BLaER1 treated with 17β-estradiol and CSF1 and Interleukin-3, amounts not matched to agents 10 nM and 100 nM (cell line): ENCODE results near the gene RTP1.

ENCODE experiments used
- H3K27ac ChIP-seq, 11 experiments: shearing (Covaris generic); formaldehyde crosslinking; 2 replicates each; pipeline ENCODE4 v1.8.1; 2022
- H3K27me3 ChIP-seq, 11 experiments: shearing (Covaris generic); formaldehyde crosslinking; 2 replicates each; pipeline ENCODE4 v1.8.1; 2022
- H3K36me3 ChIP-seq, 11 experiments: shearing (Covaris generic); formaldehyde crosslinking; 2 replicates each; pipeline ENCODE4 v1.8.1; 2022
- H3K4me1 ChIP-seq, 10 experiments: shearing (Covaris generic); formaldehyde crosslinking; 2 replicates each; pipeline ENCODE4 v1.8.1; 2022
- H3K4me2 ChIP-seq, 11 experiments: shearing (Covaris generic); formaldehyde crosslinking; 2 replicates each; pipeline ENCODE4 v1.8.1; 2022
- H3K4me3 ChIP-seq, 10 experiments: shearing (Covaris generic); formaldehyde crosslinking; 2 replicates each; pipeline ENCODE4 v1.8.1; 2022
- H3K9ac ChIP-seq, 11 experiments: shearing (Covaris generic); formaldehyde crosslinking; 2 replicates each; pipeline ENCODE4 v1.8.1; 2022
- H3K9me3 ChIP-seq, 11 experiments: shearing (Covaris generic); formaldehyde crosslinking; replicated peaks in 1 of 11; 2 replicates each; pipeline ENCODE4 v1.8.1; 2022
- H4K20me1 ChIP-seq, 11 experiments: shearing (Covaris generic); formaldehyde crosslinking; 2 replicates each; pipeline ENCODE4 v1.8.1; 2022
- Cebpa-rat ChIP-seq, 11 experiments: shearing (Covaris generic); IDR thresholded peaks; 2 replicates each; pipeline ENCODE4 v1.8.1; 2022

RTP1 gene

DNA sequence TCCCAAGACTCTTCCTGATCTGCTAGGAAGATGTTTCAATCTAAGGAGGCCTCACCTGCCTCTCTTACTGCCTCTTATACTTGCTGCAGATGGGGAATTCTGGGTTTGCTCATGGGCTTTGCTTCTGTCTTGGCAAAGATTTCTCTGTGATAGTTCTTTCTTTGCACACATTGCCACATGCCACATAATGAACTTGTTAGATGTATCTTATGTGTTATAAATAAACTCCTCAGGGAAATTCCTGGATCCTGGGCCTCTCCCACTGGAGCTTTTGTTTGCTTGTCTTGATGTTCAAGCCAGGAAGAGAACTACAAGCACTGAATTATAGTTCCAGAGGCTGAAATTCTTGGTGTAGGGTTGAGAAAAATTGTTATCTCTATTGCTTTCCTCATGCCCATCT lies 12.2 kb downstream of the RTP1 start:
- no peak overlapping the region for H3K4me3 ChIP-seq
- H3K9ac ChIP-seq = no peak overlapping the region
- H3K36me3 ChIP-seq = no peaks in the 10 kb centered on the region; a peak in 1 of 22 replicates
- peaks cover 9 to 24% (median 18%) of the 10 kb centered on the region in 11 experiments; a peak in 21 of 22 replicates for H3K9me3 ChIP-seq
- TF ChIP-seq Cebpa-rat (IDR thresholded peaks at IDR 0.05) = no peak
- no peaks in the 10 kb centered on the region for H3K4me1 ChIP-seq
- no peak overlapping the region for H3K4me2 ChIP-seq
- no peak overlapping the region for H3K27ac ChIP-seq
- H4K20me1 ChIP-seq = no peaks in the 10 kb centered on the region
- no peaks in the 10 kb centered on the region for H3K27me3 ChIP-seq

DNA sequence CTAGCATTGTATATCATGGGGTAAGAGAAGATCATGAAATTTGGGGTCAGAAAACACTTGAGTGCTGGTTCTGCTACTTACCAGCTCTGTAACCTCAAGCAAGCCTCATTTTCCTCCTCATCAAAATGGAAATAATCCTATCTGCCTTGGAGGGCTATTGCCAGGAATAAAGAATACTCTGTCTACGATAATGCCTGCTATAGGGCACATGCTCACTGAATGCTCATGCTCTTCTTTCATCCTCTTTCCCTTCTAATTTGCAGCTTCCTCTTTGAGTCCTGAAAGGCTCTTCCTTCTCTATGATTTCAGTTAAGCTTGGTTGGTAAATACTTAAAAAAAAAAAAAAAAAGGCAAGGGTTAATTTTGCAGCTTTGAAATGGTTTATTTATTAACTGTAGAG lies 12.8 kb downstream of the RTP1 start:
- Histone ChIP-seq H3K4me3 (no peak overlapping the region), H3K9me3 (peaks cover 9 to 24% (median 18%) of the 10 kb centered on the region in 11 experiments; a peak in 21 of 22 replicates), H3K27me3 (no peaks in the 10 kb centered on the region), H4K20me1 (no peaks in the 10 kb centered on the region), H3K4me2 (no peak overlapping the region), H3K9ac (no peak overlapping the region), H3K27ac (no peak overlapping the region), H3K4me1 (no peaks in the 10 kb centered on the region), H3K36me3 (no peaks in the 10 kb centered on the region; a peak in 1 of 22 replicates)
- TF ChIP-seq Cebpa-rat (IDR thresholded peaks at IDR 0.05) = no peak

DNA sequence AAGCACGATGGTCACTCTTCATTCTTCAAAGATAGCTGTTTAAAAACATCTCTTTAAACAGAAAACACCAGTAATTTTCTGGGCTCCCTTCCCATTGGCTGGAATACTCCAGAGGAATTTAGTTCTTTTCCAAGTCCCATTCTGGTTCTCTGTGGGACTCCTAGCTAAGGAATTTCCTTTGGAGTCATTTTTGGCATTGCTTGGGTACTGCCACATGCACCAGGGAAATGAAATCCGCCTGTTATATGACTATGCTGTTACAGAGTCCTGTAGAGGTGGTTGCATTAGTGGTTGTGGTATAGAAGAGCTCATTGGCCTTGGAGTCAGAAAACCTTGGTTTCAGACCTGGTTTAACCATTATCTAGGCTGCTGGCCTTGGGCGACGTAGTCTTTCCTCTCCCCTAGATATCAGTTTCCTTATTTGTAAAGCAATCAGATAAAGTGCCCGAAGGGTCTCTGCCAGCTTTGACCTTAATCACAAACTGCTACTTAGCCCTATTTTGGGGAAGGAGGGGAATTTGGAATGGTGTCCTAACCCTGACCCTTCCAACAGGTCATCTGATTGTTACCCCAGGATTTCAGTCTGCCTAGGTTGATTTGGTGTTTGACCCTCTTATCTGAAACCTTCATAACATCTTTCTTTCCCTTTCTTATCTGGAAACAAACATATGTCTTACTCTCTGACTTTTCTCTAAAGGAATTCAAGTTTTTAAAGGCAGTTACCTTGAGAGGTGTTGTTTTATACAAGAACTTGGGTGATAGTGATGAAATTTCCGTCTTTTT lies 13.4 kb downstream of the RTP1 start:
- peaks cover 9 to 24% (median 18%) of the 10 kb centered on the region in 11 experiments; a peak in 21 of 22 replicates for H3K9me3 ChIP-seq
- no peak overlapping the region for H3K27ac ChIP-seq
- no peak overlapping the region for H3K4me2 ChIP-seq
- H3K4me3 ChIP-seq = no peak overlapping the region
- no peaks in the 10 kb centered on the region for H3K27me3 ChIP-seq
- H4K20me1 ChIP-seq = no peaks in the 10 kb centered on the region
- H3K36me3 ChIP-seq = no peaks in the 10 kb centered on the region; a peak in 1 of 22 replicates
- TF ChIP-seq Cebpa-rat (IDR thresholded peaks at IDR 0.05) = no peak
- H3K4me1 ChIP-seq = no peaks in the 10 kb centered on the region
- no peak overlapping the region for H3K9ac ChIP-seq

DNA sequence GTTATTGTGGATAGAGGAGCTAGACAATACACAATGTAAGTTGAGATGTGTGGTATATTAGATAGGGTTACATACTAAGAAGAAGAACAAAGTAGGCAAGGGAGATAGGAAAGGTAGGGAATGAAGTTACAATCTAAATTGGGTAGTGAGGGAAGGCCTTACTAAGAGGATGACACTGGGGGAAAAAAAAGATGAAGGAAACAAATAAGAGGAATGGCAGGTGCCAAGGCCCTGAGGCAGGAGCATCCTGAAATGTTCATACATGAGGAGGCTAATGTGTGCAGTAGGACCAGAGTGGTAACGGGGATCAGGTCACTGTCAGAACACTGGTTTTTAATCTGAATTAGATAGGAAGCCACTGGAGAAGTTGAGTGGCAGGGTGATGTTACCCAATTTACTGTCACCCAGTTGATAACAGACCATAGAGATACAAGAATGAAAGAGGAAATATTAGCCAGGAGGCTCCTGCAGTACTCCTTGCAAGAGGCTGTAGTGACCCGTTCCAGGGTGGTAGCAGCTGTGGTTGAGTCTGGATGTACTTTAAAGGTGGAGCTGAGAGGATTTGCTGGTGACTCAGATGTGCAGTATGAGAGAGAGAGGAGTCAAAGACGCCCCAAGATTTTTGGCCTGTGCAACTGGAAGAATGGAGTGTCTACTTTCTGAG lies 14.4 kb downstream of the RTP1 start:
- Histone ChIP-seq H3K4me3 (no peak overlapping the region), H3K4me1 (no peaks in the 10 kb centered on the region), H3K36me3 (no peaks in the 10 kb centered on the region; a peak in 1 of 22 replicates), H3K27me3 (no peaks in the 10 kb centered on the region), H3K4me2 (no peak overlapping the region), H3K9me3 (peaks cover 7 to 21% (median 14%) of the 10 kb centered on the region in 11 experiments; a peak in 21 of 22 replicates), H3K27ac (no peak overlapping the region), H4K20me1 (no peaks in the 10 kb centered on the region), H3K9ac (no peak overlapping the region)
- no peak for TF ChIP-seq Cebpa-rat (IDR thresholded peaks at IDR 0.05)

DNA sequence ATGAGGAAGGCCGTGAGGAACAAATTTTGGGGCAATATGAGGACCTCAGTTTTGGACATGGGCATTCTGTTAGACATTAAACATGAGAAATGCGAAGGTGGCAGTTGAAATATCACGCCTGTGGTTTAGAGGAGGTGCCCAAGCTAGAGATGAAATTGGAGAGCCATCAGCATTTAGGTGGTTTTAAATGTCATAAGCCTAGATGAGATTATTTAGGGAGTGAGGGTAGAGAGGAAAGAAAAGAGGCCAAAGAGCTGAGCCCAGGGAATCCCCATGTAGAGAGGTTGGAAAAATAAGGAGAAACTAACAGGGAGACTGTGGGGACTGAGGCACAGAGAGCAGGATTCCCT lies 14.9 kb downstream of the RTP1 start:
- no peak for TF ChIP-seq Cebpa-rat (IDR thresholded peaks at IDR 0.05)
- Histone ChIP-seq H3K27me3 (no peaks in the 10 kb centered on the region), H4K20me1 (no peaks in the 10 kb centered on the region), H3K9ac (no peak overlapping the region), H3K36me3 (no peaks in the 10 kb centered on the region; a peak in 1 of 22 replicates), H3K4me1 (no peaks in the 10 kb centered on the region), H3K4me2 (no peak overlapping the region), H3K9me3 (peaks cover 2 to 15% (median 9%) of the 10 kb centered on the region in 11 experiments; a peak in 21 of 22 replicates), H3K4me3 (no peak overlapping the region), H3K27ac (no peak overlapping the region)

DNA sequence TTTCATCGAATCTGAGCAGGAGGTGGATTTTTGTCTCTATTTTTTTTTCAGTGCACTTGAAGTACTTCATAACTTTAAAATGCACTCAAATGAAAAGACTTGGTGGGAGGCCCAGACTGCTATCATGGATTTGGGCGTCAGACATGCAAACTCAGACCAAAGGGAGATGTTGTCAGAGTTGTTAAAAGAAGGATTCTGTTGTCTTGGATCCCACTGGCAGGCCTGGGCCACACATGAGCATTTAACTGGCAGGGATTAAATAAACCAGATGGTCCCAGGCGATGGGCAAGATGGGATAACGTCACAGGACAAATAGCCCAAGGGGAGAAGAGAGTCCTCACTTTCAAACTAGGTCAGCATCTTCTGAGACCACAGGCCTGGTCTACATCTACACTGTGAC lies 15.4 kb downstream of the RTP1 start:
- no peak overlapping the region for H3K27ac ChIP-seq

DNA sequence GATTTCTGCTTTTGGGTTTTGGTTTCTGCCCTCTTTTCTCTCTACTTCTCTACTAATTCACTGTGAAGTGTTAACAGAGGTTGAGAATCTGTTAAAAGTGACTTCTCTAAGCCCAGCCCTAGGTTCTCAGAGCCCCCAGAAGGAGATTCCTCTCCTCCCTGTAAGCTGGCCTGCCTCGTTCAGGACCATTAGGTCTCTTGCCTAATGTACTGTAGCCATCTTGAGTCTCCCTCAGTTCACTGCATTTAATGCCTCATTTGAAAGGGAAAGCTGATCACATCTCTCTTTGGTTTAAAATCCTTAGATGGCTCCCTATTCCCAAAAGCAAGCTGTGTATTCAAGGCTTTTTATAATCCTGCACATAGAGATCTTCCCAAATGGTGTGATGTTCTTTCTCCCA lies 16.3 kb downstream of the RTP1 start:
- no peak for TF ChIP-seq Cebpa-rat (IDR thresholded peaks at IDR 0.05)
- no peak overlapping the region for H3K4me2 ChIP-seq
- H3K36me3 ChIP-seq = no peaks in the 10 kb centered on the region
- H3K4me3 ChIP-seq = no peak overlapping the region
- H3K27ac ChIP-seq = no peak overlapping the region
- H4K20me1 ChIP-seq = no peaks in the 10 kb centered on the region
- 0 out of 22 replicates have a peak, but pooled peaks cover 0 to 1% (median 0%) of the 10 kb centered on the region in 11 experiments for H3K9me3 ChIP-seq
- H3K27me3 ChIP-seq = no peaks in the 10 kb centered on the region
- no peak overlapping the region for H3K9ac ChIP-seq
- H3K4me1 ChIP-seq = no peaks in the 10 kb centered on the region

More for the DNA sequence above, 15.4 kb downstream of the RTP1 start:
- no peaks in the 10 kb centered on the region for H3K27me3 ChIP-seq
- no peak overlapping the region for H3K9ac ChIP-seq
- no peak overlapping the region for H3K4me2 ChIP-seq
- TF ChIP-seq Cebpa-rat (IDR thresholded peaks at IDR 0.05) = no peak
- peaks cover 0 to 10% (median 4%) of the 10 kb centered on the region in 11 experiments; a peak in 13 of 22 replicates for H3K9me3 ChIP-seq
- H3K4me1 ChIP-seq = no peaks in the 10 kb centered on the region
- H3K36me3 ChIP-seq = no peaks in the 10 kb centered on the region
- H4K20me1 ChIP-seq = no peaks in the 10 kb centered on the region
- no peak overlapping the region for H3K4me3 ChIP-seq

DNA sequence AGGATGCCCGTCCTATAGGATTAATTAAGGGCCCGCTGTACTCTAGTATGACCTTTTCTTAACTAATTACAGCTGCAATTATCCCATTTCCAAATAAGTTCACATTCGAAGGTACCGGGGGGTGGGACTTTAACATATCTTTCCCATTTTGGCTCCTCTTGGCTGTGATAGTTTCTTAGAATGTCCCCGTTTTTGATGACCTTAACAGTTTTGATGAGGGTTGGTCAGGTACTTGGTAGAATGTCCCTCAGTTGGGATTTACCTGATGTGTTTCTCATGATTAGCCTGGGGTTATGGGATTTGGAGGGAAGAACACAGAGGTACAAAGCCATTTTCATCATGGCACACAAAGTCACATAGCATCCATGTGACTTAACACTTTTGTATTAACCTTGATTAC lies 18.2 kb downstream of the RTP1 start:
- no peaks in the 10 kb centered on the region for H3K27me3 ChIP-seq
- no peak overlapping the region for H3K4me3 ChIP-seq
- no peak overlapping the region for H3K4me2 ChIP-seq
- no peak overlapping the region for H3K27ac ChIP-seq
- H3K36me3 ChIP-seq = no peaks in the 10 kb centered on the region
- TF ChIP-seq Cebpa-rat (IDR thresholded peaks at IDR 0.05) = no peak
- H3K4me1 ChIP-seq = no peaks in the 10 kb centered on the region
- no peaks in the 10 kb centered on the region for H3K9me3 ChIP-seq
- H3K9ac ChIP-seq = no peak overlapping the region
- H4K20me1 ChIP-seq = no peaks in the 10 kb centered on the region; a peak in 1 of 22 replicates

DNA sequence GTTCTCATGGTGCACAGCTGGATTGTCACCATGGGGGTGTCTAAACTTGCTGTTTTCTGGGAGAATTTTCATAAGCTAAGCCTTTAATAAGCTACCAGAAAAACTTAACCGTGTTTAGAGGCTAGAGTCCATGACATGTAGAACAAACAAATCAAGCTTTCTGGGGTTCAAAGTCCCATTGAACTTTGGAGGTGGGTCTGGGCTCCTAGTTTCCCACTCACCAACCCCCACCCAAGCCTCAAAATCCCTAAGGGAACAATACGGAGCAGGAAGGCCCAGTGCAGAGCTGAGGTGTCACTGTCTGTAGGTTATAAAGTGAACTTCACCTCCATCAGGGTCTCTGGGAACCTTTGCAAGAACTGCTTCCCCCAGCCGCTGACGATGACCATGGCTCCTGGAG lies 25.5 kb downstream of the RTP1 start:
- no peak overlapping the region for H3K4me2 ChIP-seq
- H3K36me3 ChIP-seq = no peaks in the 10 kb centered on the region
- H3K4me3 ChIP-seq = no peak overlapping the region
- H3K9me3 ChIP-seq = 0 out of 22 replicates have a peak, but pooled peaks cover 0 to 5% (median 0%) of the 10 kb centered on the region in 11 experiments
- TF ChIP-seq Cebpa-rat (IDR thresholded peaks at IDR 0.05) = no peak
- H3K27ac ChIP-seq = no peak overlapping the region
- no peak overlapping the region for H3K9ac ChIP-seq
- no peaks in the 10 kb centered on the region; a peak in 1 of 22 replicates for H4K20me1 ChIP-seq
- H3K4me1 ChIP-seq = peaks cover 0 to 15% (median 6%) of the 10 kb centered on the region in 10 experiments; a peak in 10 of 20 replicates
- no peaks in the 10 kb centered on the region for H3K27me3 ChIP-seq
